ENCODE data around the gene POLR2E. TPM values are rescaled to one million over a fixed set of nuclear protein-coding genes. Genes with fewer than 3 reads are reported as not detected.
A peak's percentile ranks its signal among the peaks of the same experiment; 100 is the strongest.

The POLR2E gene
- total RNA-seq, 2 experiments from 2014 or later, result 142 to 163 TPM

- POLR2A ChIA-PET, result interaction anchor here (1.1 to 1.9 kb wide), 4 partner anchors 25 to 38 kb away, joined by 3 to 12 read pairs (median 5); partner anchors contain the start of gene ARHGAP45
- no peak for ATAC-seq (ENCODE audit: low read depth)
- Mint-ChIP-seq H3K27me3 (no peaks in the 10 kb centered on the region), H3K9me3 (no peaks in the 10 kb centered on the region), H3K4me3 (peak overlapping the region; percentile 79), H3K36me3 (no peaks in the 10 kb centered on the region), H3K27ac (peak overlapping the region; percentile 42), H3K4me1 (peaks cover 21% of the 10 kb centered on the region)
- DNase-seq, result no peak
These were observed 10.1 kb upstream of the POLR2E start for GRCh38 chr19:1105008-1105872.

DNA sequence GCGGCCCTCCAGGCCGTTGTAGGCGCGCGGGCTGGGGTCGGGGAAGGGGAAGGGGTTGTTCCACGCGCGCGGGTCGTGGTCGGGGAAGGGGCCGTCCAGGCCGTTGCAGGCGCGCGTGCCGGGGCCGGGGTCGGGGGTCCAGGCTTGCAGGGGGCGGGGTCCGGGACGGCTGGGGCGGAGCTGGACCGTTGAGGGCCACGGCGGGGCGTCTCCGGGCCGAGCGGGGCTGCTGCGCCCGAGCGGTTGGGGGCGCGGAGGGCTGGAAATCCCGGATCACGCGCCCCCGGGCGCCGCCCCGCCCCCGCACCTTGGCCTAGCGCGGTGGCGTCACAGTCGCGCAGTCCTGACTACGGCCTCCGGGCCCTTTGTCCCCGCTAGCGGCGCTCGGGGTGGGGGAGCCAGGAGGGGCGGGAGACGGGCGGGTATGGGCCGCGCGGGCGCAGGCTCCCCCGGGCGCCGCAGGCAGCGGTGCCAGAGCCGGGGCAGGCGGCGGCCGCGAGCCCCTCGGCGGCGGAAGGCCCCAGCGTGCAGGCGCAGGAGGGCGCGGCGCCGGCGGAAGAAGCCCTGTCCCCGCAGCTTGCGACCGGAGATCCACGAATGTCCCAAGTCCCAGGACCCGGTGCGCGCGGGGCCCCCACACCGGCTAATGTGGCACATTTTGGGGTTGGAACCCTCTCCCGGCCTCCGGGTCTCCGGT, 9.3 kb upstream of the POLR2E start:
- peak; percentile 32 for ATAC-seq (ENCODE audit: low read depth)
- no peaks in the 10 kb centered on the region for H3K27me3 Mint-ChIP-seq
- POLR2A ChIA-PET, result interaction anchor here (0.5 to 2.5 kb wide), 11 partner anchors 23 to 162 kb away, joined by 3 to 13 read pairs (median 4); partner anchors contain the start of gene ARHGAP45
- H3K4me1 Mint-ChIP-seq, result peaks cover 25% of the 10 kb centered on the region
- H3K9me3 Mint-ChIP-seq, result peaks cover 3% of the 10 kb centered on the region
- peak overlapping the region; percentile 79 for H3K4me3 Mint-ChIP-seq
- peak; percentile 86 for DNase-seq
- peaks cover 2% of the 10 kb centered on the region for H3K36me3 Mint-ChIP-seq
- peak overlapping the region; percentile 42 for H3K27ac Mint-ChIP-seq

DNA sequence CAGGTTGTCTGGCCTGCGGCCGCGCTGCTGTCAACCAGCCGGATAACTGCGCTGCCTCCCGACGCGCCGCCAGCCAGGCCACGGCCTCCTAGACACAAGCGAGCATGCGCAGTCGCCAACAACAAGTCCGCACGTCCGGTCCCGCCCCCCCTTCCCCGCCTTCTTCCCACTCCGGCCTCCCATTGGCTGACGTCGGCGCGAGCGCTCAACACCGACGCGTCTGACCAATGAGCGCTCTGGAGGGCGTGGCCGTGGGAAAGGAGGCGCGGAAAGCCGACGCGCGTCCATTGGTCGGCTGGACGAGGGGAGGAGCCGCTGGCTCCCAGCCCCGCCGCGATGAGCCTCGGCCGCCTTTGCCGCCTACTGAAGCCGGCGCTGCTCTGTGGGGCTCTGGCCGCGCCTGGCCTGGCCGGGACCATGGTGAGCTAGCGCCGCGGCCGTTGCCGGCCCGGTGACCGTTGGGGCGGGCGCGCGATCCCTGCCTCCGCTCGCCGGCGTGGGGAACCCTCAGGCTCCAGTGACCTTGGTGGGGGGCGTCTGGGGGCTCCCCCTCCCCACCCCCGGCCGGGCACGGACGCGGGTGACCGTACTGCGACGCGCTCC, 8.6 kb upstream of the POLR2E start, which contains the start of gene GPX4:
Gene GPX4 (plus strand): TSS at position 287 of the 603 bp plus-strand sequence. CDS start 50 bp downstream, at position 337.
- Mint-ChIP-seq H3K27ac (peak within 1 kb of the TSS; percentile 80), H3K27me3 (no peaks in the 10 kb centered on the region), H3K9me3 (peaks cover 3% of the 10 kb centered on the region), H3K4me1 (peaks cover 27% of the 10 kb centered on the region), H3K4me3 (peak within 1 kb of the TSS; percentile 79), H3K36me3 (peaks cover 3% of the 10 kb centered on the region)
- ATAC-seq (ENCODE audit: low read depth) (peak; percentile 86), DNase-seq (peak; percentile 96)
- POLR2A ChIA-PET, result interaction anchor here (0.6 to 2.5 kb wide), 13 partner anchors 22 to 165 kb away, joined by 3 to 13 read pairs (median 4); partner anchors contain the start of genes ABCA7, ARHGAP45, CIRBP and WDR18

DNA sequence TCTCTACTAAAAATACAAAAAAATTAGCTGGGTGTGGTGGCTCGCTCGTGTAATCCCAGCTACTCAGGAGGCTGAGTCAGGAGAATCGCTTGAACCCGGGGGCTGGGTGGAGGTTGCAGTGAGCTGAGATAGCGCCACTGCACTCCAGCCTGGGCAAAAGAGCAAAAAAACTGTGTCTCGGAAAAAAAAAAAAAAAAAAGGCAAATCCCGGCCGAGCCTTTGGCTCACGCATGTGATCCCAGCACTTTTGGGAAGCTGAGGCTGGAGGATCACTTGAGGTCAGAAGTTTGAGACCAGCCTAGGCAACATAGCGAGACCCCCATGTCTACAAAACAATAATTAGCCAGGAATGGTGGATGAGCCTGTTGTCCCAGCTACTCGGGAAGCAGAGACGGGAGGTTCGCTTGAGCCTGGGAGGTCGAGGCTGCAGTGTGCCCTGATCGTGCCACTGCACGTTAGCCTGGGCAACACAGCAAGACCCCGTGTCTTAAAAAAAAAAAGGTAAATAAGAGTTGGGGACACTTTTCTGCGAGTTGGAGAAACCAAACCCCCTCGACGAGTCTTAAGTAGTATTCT, 8.0 kb upstream of the POLR2E start:
- DNase-seq, result no peak
- POLR2A ChIA-PET, result interaction anchor here (1.2 to 2.5 kb wide), 7 partner anchors 26 to 166 kb away, joined by 3 to 18 read pairs (median 7); partner anchors contain the start of genes ABCA7, ARHGAP45, CIRBP and WDR18
- H3K4me1 Mint-ChIP-seq, result peaks cover 29% of the 10 kb centered on the region

DNA sequence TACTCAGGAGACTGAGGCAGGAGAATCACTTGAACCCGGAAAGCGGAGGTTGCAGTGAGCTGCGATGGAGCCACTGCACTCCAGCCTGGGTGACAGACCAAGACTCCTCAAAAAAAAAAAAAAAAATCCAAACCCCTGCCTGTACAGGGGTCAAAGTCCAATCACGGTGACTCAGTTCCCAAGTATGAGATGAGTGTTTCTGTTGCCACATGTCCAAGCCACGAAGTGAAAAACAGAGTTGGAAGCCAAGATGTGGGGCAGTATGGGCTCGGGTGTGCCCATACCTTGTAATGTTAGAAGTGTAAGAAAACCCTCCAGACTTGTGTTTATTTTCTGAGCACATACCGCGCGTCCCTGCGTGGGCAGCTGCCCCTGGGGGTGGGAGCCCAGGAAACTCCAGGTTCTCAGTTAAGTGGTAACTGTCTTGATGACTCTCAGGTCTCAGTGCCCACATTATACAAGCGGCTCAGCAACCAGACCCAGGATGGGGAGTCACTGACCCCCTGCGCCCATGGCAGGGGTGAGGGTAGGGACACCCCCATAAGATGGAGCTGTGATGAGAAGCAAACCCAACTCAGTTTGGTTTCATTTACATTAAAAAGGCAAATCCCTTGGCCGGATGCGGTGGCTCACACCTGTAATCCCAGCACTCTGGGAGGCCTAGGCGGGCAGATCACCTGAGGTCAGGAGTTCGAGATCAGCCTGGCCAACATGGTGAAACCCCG, 7.4 kb upstream of the POLR2E start:
- Mint-ChIP-seq H3K27me3 (no peaks in the 10 kb centered on the region), H3K4me3 (peak overlapping the region; percentile 61), H3K9me3 (peaks cover 3% of the 10 kb centered on the region), H3K36me3 (peaks cover 5% of the 10 kb centered on the region), H3K4me1 (peaks cover 34% of the 10 kb centered on the region), H3K27ac (peak overlapping the region; percentile 80)
- POLR2A ChIA-PET, result interaction anchor here (0.6 to 2.5 kb wide), 9 partner anchors 15 to 167 kb away, joined by 3 to 18 read pairs (median 5); partner anchors contain the start of genes ABCA7, ARHGAP45, CIRBP and WDR18
- ATAC-seq (ENCODE audit: low read depth) (no peak), DNase-seq (peak; percentile 46)

More for the DNA sequence above, 8.0 kb upstream of the POLR2E start:
- Mint-ChIP-seq H3K27ac (peak overlapping the region; percentile 80), H3K4me3 (peak overlapping the region; percentile 61), H3K9me3 (peaks cover 3% of the 10 kb centered on the region), H3K27me3 (no peaks in the 10 kb centered on the region), H3K36me3 (peaks cover 5% of the 10 kb centered on the region)
- peak; percentile 0 for ATAC-seq (ENCODE audit: low read depth)

DNA sequence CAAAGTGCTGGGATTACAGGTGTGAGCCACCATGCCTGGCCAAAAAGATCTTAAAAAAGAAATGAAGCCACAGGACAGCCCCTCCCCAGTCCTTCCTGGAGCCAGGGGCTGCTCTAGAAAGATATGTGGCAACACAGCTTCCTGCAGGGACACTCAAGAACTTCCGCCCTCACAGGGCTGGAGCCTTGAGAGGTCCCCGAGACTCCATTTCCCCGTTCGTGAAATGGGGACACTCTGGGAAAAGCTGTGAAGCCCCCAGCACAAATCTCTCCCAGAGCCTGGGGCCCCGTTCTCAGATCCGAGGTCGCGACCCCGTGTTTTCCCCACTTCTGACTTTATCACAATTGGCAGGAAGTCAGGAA, 6.1 kb upstream of the POLR2E start:
- no peaks in the 10 kb centered on the region for H3K27me3 Mint-ChIP-seq
- peak overlapping the region; percentile 63 for H3K4me3 Mint-ChIP-seq
- peak overlapping the region; percentile 87 for H3K27ac Mint-ChIP-seq
- peaks cover 3% of the 10 kb centered on the region for H3K9me3 Mint-ChIP-seq
- no peak for DNase-seq
- POLR2A ChIA-PET, result interaction anchor here (0.6 to 2.5 kb wide), 7 partner anchors 11 to 75 kb away, joined by 3 to 18 read pairs (median 4); partner anchors contain the start of genes ARHGAP45 and CNN2
- H3K36me3 Mint-ChIP-seq, result peaks cover 5% of the 10 kb centered on the region
- H3K4me1 Mint-ChIP-seq, result peaks cover 36% of the 10 kb centered on the region
- ATAC-seq (ENCODE audit: low read depth), result no peak

- peak overlapping the region; percentile 25 for H3K27ac Mint-ChIP-seq
- ATAC-seq (ENCODE audit: low read depth) (no peak), DNase-seq (no peak)
- H3K9me3 Mint-ChIP-seq, result peaks cover 3% of the 10 kb centered on the region
- POLR2A ChIA-PET, result interaction anchor here (0.9 to 1.7 kb wide), 2 partner anchors 10 to 20 kb away, joined by 3 to 8 read pairs; no protein-coding TSS in a partner anchor
- peaks cover 46% of the 10 kb centered on the region for H3K4me1 Mint-ChIP-seq
- H3K36me3 Mint-ChIP-seq, result peaks cover 10% of the 10 kb centered on the region
- no peak overlapping the region for H3K4me3 Mint-ChIP-seq
- no peaks in the 10 kb centered on the region for H3K27me3 Mint-ChIP-seq
These were observed 3.2 kb upstream of the POLR2E start for GRCh38 chr19:1098177-1099051.

- POLR2A ChIA-PET, result interaction anchor here (0.9 to 1.7 kb wide), 2 partner anchors 9 to 19 kb away, joined by 3 to 8 read pairs; no protein-coding TSS in a partner anchor
- DNase-seq (no peak), ATAC-seq (ENCODE audit: low read depth) (no peak)
- Mint-ChIP-seq H3K4me3 (no peak overlapping the region), H3K27me3 (no peaks in the 10 kb centered on the region), H3K27ac (no peak overlapping the region), H3K36me3 (peaks cover 14% of the 10 kb centered on the region), H3K4me1 (peaks cover 43% of the 10 kb centered on the region), H3K9me3 (peaks cover 3% of the 10 kb centered on the region)
These were observed 2.6 kb upstream of the POLR2E start for GRCh38 chr19:1097810-1098176.

- Mint-ChIP-seq H3K4me3 (peak overlapping the region; percentile 86), H3K9me3 (no peaks in the 10 kb centered on the region), H3K27me3 (no peaks in the 10 kb centered on the region), H3K36me3 (peaks cover 15% of the 10 kb centered on the region), H3K27ac (peak overlapping the region; percentile 95), H3K4me1 (peaks cover 35% of the 10 kb centered on the region)
- no peak for DNase-seq
- ATAC-seq (ENCODE audit: low read depth), result no peak
- POLR2A ChIA-PET, result interaction anchor here (1.2 to 2.5 kb wide), 7 partner anchors 12 to 179 kb away, joined by 3 to 12 read pairs (median 7); partner anchors contain the start of genes ARHGAP45 and CNN2
These were observed 559 bp downstream of the POLR2E start for GRCh38 chr19:1094655-1094977.

- no peak for DNase-seq
- Mint-ChIP-seq H3K9me3 (no peaks in the 10 kb centered on the region), H3K27ac (peak overlapping the region; percentile 95), H3K4me1 (peaks cover 34% of the 10 kb centered on the region), H3K36me3 (peaks cover 15% of the 10 kb centered on the region), H3K27me3 (no peaks in the 10 kb centered on the region), H3K4me3 (peak overlapping the region; percentile 86)
- POLR2A ChIA-PET, result interaction anchor here (1.2 to 2.5 kb wide), 8 partner anchors 9 to 180 kb away, joined by 3 to 12 read pairs (median 7); partner anchors contain the start of genes ARHGAP45 and CNN2
- no peak for ATAC-seq (ENCODE audit: low read depth)
These were observed 1.2 kb downstream of the POLR2E start for GRCh38 chr19:1093811-1094553.

Measured in activated naive CD8-positive, alpha-beta T cell treated with anti-CD3 and anti-CD28 coated beads, Interleukin-2, amount 10 ng/mL, durations not matched to agents 7 days and 5 days (primary cell).